Measurements from ENCODE around the gene BARX1.

GRCh38 chr9:93975262-93975661, 20.1 kb upstream of the BARX1 start:
- TF ChIP-seq WHSC1 (IDR thresholded peaks at IDR 0.05; ENCODE audit: low read length): no peak
- no peak for TF ChIP-seq GATA2 (CRISPR knock-in tag; IDR thresholded peaks at IDR 0.05)
- TF ChIP-seq MYC (IDR thresholded peaks at IDR 0.05; ENCODE audit: low read depth, low read length): no peak
- no peak for TF ChIP-seq MYC (CRISPR knock-in tag; IDR thresholded peaks at IDR 0.05; ENCODE audit: borderline replicate concordance, low read depth)
- no peak for TF ChIP-seq FOSL1 (tag; conservative IDR thresholded peaks at IDR 0.05)
- no peak for TF ChIP-seq POLR2G (IDR thresholded peaks at IDR 0.05; ENCODE audit: low read depth, low read length)
- TF ChIP-seq MECOM (CRISPR knock-in tag; IDR thresholded peaks at IDR 0.05): no peak
- TF ChIP-seq HDGF (IDR thresholded peaks at IDR 0.05): no peak
- TF ChIP-seq CTCF (IDR thresholded peaks at IDR 0.05 in 2 of 3, conservative IDR thresholded peaks at IDR 0.05 in 1 of 3; ENCODE audit: insufficient read depth in 2 of 3, low read depth in 1 of 3, low read length in 3 of 3): no peak
- no peak for TF ChIP-seq ZNF253 (CRISPR knock-in tag; conservative IDR thresholded peaks at IDR 0.05)
- TF ChIP-seq THRB (CRISPR knock-in tag; conservative IDR thresholded peaks at IDR 0.05): no peak
- TF ChIP-seq POLR2AphosphoS5 (IDR thresholded peaks at IDR 0.05; ENCODE audit: control insufficient read depth, insufficient read depth, low read depth, low read length): no peak
- TF ChIP-seq SP2 (IDR thresholded peaks at IDR 0.05; ENCODE audit: extremely low read depth, low read depth, low read length, poor library complexity, severe bottlenecking): no peak
- no peak for TF ChIP-seq CBX1 (IDR thresholded peaks at IDR 0.05; ENCODE audit: low read depth)
- TF ChIP-seq FOXP1 (CRISPR knock-in tag; IDR thresholded peaks at IDR 0.05): no peak
